PC-3 (cell line): Measurements from ENCODE around the gene PHF12.

Source experiments
- EZH2 ChIP-seq: fragments of 300-600 bp; sonication (generic); IDR thresholded peaks from one replicate; pipeline ENCODE4 v1.6.1; 2017; ENCODE audit warnings: antibody characterized with exemption, mild to moderate bottlenecking, low read length; ENCODE audit not compliant: unreplicated experiment
- EZH2phosphoT487 ChIP-seq: fragments of 300-600 bp; sonication (generic); IDR thresholded peaks from 2 replicates; pipeline ENCODE4 v1.6.1; 2018; ENCODE audit warnings: mild to moderate bottlenecking, antibody characterized with exemption, low read length, borderline replicate concordance
- TF ChIP-seq, protein P1 (sequence below): fragments of 300-600 bp; sonication (generic); conservative IDR thresholded peaks from 2 replicates; pipeline ENCODE4 v1.5.1; 2017; ENCODE audit warnings: antibody characterized with exemption, low read depth, mild to moderate bottlenecking, low read length

DNA sequence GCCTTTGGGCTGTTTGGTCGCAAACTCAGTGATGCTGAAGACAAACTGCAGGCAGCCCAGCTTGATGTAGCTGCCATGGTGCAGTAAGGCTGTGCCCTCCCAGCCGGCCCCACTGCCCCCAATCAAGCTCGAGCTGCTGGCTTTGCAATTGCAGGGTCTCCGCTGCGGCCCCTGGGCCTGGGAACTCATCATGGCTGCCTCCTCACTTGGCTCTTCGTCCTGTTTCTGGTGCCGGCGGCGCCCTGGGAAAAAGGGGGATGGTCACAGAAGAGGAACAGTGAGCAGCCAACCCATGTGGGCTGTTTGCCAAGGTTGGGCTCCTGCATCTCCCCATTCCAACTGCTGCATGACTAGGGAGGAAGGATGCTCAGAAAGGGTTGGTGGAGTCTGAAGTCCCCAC is 45.0 kb downstream of the PHF12 start:
- TF ChIP-seq EZH2 = no peak
- TF ChIP-seq, protein P1, sequence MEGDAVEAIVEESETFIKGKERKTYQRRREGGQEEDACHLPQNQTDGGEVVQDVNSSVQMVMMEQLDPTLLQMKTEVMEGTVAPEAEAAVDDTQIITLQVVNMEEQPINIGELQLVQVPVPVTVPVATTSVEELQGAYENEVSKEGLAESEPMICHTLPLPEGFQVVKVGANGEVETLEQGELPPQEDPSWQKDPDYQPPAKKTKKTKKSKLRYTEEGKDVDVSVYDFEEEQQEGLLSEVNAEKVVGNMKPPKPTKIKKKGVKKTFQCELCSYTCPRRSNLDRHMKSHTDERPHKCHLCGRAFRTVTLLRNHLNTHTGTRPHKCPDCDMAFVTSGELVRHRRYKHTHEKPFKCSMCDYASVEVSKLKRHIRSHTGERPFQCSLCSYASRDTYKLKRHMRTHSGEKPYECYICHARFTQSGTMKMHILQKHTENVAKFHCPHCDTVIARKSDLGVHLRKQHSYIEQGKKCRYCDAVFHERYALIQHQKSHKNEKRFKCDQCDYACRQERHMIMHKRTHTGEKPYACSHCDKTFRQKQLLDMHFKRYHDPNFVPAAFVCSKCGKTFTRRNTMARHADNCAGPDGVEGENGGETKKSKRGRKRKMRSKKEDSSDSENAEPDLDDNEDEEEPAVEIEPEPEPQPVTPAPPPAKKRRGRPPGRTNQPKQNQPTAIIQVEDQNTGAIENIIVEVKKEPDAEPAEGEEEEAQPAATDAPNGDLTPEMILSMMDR = no peak
- TF ChIP-seq EZH2phosphoT487 = no peak
